SK-N-MC (cell line): ENCODE data around the gene MEF2B.

ENCODE experiments used
- EZH2 ChIP-seq: fragments of 200-600 bp; sonication (generic); IDR thresholded peaks from one replicate; pipeline ENCODE4 v1.6.1; 2017; ENCODE audit warnings: antibody characterized with exemption
- POLR2AphosphoS5 ChIP-seq: IDR thresholded peaks from 2 replicates; pipeline ENCODE4 v1.6.1; 2012; ENCODE audit warnings: mild to moderate bottlenecking, low read depth, low read length, borderline replicate concordance

DNA sequence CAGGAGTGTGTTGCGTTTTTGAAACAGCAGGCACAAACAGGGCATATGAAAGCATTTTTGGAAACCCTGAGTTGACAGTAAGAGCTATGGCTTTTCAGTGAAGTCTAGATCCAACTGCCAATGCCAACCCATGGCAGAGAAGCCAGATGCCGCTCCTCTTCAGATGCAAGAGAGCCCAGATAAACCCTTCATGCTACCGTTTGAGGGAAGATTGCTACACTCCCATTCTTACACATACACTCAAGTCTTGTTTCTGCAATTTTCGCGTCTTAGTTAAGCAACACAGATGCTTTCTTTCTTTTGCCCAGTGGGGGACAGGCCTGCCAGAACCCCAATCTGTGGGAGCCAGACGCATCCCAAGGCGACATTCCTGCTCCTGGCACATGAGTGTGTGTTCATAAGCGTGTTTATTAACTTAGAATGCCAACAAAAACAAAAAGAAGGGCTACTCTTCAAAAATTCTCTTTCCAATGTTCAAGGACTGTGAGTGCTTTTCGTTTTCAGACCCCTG is 11.5 kb upstream of the MEF2B start:
- TF ChIP-seq POLR2AphosphoS5 (no peak), EZH2 (no peak)
